VCaP (cell line): ENCODE results near the gene CDC45.

ENCODE experiments used
- H3K27ac ChIP-seq: fragments of 450-650 bp; 2 replicates; pipeline ENCODE4 v1.5.1; 2017
- CTCF ChIP-seq: fragments of 450-650 bp; conservative IDR thresholded peaks from 2 replicates; pipeline ENCODE4 v1.5.1; 2017; ENCODE audit warnings: mild to moderate bottlenecking, moderate library complexity

The CDC45 gene

GRCh38 chr22:19520007-19520406 lies 40.3 kb downstream of the CDC45 start:
- peak overlapping the region; percentile 59; the same call in 1 of the 2 replicates for H3K27ac ChIP-seq
- no peak for TF ChIP-seq CTCF

GRCh38 chr22:19520566-19521305 lies 41.0 kb downstream of the CDC45 start:
- H3K27ac ChIP-seq, result peak overlapping the region; percentile 59; the same call in 1 of the 2 replicates
- no peak for TF ChIP-seq CTCF

- TF ChIP-seq CTCF, result no peak
- peak overlapping the region; percentile 59 for H3K27ac ChIP-seq
Observed at GRCh38 chr22:19522190-19522880, 42.6 kb downstream of the CDC45 start.

GRCh38 chr22:19522881-19523239 lies 43.1 kb downstream of the CDC45 start:
- peak overlapping the region; percentile 59; the same call in 1 of the 2 replicates for H3K27ac ChIP-seq
- no peak for TF ChIP-seq CTCF

- TF ChIP-seq CTCF, result no peak
- peak overlapping the region; percentile 59; the same call in 1 of the 2 replicates for H3K27ac ChIP-seq
Observed at GRCh38 chr22:19523240-19524169, 43.8 kb downstream of the CDC45 start.

GRCh38 chr22:19524170-19525115 lies 44.7 kb downstream of the CDC45 start, which contains the start of gene CLDN5:
Gene CLDN5, minus strand, starts transcription at chr22:19524410. Its CDS starts 155 bp downstream, at chr22:19524255.
- no peak for TF ChIP-seq CTCF
- peak within 1 kb of the TSS; percentile 59; the same call in 1 of the 2 replicates for H3K27ac ChIP-seq
